HG03575 (cell line): ENCODE data around the gene ZSWIM5.
"Not testable (repeated sequence)": the region's sequence is repeated elsewhere in the genome, so short reads cannot be mapped to it uniquely, and the experiment has no call there.

Experiments used
- ATAC-seq: cut with Tn5 transposase; IDR thresholded peaks from one replicate; pipeline ENCODE4 v1.9.1; 2021; ENCODE audit not compliant: unreplicated experiment, insufficient number of reproducible peaks, low FRiP score; ENCODE audit errors: extremely low read depth

Gene ZSWIM5

DNA sequence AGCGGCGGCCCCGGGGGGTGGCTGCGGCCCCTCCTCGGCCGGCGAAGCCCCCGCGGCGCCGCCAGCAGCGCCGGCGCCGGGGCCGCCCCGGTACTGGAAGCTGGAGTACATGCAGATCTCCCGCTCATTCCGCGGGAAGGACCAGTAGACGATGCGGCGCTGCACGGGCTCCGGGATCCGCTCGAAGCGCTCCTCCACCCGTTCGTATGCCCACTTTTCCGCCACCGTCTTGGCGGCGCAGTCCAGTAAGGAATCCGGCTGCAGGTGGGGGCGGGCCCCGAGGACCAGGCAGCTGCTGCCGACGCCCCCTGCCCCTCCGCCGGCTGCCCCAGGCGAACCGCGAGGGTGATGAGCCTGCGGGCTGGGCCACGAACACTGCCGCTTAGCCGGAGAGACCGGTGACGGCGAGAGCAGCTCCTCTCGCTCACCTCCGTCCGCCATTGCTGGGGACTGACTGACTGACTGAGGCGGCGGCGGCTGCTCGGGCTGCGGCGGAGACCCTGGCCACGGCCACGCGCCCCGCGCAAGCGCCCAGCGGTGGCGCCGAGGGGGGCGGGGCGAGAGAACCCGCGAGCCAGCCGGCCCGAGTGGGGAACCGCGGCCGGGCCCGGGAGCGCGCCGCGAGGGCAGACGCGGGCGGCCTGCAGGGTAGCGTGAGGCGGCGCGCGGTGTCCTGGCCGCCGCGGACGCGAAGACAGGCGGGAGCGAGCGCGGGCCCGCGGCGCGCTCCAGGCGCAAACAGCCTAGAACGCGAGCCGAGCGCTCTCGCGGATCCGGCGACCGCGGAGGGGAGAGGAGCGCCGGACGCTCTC, at the start of gene ZSWIM5:
Gene ZSWIM5 (minus strand): TSS at position 696 of the 812 bp plus-strand sequence. CDS start 255 bp downstream, at position 441.
- ATAC-seq: no peak

DNA sequence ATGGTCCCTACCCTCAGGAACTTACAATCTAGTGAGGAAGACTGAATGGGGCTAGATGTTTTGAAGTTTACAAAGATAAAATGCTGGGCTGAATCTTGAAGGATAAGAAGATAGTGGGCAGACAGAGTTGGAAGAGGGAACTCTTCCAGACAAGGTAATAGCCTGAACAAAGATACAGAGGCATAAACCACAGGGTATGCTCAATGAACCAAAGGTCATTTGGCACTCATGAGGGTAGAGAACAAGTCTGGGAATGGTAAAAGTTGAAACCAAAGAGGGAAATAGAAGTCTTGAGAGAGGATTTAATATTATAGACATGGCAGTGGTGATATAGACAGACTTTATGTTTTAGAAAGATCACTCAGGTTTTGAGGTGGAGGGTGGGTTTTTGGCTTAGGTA, 48.1 kb upstream of the ZSWIM5 start:
- ATAC-seq: no peak

DNA sequence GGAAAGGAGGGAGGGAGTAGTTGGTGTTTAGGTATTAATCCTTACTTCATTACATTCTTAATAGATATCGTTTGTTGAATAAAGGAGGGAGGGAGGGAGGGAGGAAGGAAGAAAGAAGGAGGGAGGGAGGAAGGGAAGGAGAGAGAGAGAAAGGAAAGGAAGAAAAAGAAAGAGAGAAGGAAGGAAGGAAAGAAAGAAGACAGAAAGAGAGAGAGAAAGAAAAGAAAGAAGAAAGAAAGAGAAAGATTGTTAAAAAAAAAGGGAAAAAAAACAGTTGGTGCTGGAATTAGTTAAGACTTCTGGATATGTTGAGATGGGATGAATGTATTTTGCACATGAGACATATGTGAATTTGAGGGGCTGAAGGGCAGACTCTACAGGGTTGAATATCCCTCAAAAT, 44.1 kb upstream of the ZSWIM5 start:
- no peak for ATAC-seq

DNA sequence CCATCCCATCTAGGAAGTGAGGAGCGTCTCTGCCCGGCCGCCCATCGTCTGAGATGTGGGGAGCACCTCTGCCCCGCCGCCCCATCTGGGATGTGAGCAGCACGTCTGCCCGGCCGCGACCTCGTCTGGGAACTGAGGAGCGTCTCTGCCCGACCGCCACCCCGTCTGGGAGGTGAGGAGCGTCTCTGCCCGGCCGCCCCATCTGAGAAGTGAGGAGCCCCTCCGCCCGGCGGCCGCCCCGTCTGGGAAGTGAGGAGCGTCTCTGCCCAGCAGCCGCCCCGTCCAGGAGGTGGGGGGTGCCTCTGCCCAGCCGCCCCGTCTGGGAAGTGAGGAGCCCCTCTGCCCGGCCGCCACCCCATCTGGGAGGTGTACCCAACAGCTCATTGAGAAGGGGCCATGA, 41.6 kb upstream of the ZSWIM5 start:
- not testable (repeated sequence) for ATAC-seq

DNA sequence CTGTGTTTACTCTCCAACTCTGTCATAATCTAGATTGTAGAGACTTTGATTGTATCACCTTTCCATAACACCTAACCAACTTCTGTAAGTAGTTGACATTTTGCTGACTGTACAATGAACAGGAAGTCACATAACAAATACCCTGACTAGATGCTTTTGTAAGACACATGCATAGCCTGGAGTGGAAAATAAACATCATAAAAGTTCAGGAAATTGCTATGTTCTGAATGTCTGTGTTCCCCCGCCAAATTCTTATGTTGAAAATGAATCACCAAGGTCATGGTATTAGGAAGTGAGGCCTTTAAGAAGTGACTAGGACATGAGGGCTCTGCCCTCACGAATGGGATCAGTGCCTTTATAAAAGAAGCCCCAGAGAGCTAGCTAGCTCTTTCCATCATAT, 40.4 kb upstream of the ZSWIM5 start:
- ATAC-seq: no peak

DNA sequence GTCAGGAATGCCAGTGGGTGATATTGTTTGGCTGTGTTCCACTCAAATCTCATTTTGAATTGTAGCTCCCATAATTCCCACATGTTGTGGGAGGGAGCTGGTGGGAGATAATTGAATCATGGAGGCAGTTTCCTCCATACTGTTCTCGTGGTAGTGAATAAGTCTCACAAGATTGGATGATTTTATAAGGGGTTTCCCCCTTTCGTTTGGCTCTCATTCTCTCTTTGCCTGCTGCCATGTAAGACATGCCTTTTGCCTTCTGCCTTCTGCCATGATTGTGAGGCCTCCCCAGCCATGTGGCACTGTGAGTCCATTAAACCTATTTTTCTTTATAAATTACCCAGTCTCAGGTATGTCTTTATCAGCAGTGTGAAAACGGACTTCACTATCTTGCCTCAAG, 40.0 kb upstream of the ZSWIM5 start:
- not testable (repeated sequence) for ATAC-seq

DNA sequence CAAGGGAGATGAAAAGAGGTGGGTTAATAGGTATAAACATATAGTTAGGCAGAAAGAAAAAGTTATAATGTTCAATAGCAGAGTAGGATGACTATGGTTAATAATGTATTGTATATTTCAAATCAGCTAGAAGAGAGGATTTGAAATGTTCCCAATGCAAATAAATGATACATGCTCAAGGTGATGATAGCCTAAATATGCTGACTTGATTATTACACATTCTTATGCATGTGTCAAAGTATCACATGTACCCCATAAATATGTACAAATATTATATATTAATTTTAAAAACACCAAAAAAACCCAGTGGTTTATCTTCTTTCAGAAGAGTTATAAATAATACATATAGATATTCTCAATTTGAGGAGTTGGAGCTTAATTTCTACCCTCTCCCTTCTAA, 38.3 kb upstream of the ZSWIM5 start:
- no peak for ATAC-seq

DNA sequence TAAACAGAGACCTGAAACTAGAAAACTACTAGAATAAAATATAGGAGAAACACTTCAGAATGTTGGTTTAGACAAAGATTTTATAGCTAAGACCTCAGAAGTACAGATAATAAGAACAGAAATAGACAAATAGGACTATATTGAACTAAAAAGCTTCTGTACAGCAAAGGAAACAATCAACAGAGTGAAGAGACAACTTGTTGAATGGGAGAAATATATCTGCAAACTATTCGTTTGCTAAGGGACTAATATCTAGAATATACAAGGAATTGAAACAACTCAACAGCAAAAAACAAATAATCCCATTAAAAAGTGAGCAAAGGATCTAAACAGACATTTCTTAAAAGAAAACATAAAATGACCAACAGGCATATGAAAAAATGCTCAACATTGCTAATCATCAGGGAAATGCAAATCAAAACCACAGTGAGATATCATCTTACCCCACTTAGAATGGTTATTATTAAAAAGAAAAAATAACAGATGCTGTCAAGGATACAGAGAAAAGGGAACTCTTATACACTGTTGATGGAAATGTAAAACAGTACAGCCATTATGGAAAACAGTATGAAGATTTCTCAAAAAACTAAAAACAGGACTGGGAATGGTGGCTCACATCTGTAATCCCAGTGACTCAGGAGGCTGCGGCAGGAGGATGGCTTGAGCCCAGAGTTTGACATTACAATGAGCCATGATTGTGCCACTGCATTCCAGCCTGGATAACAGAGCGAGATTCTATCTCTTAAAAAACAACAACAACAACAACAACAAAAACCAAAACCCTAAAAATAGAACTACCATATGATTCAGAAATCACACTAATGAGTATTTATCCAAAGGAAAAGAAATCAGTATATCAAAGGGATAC, 37.3 kb upstream of the ZSWIM5 start:
- ATAC-seq: no peak

DNA sequence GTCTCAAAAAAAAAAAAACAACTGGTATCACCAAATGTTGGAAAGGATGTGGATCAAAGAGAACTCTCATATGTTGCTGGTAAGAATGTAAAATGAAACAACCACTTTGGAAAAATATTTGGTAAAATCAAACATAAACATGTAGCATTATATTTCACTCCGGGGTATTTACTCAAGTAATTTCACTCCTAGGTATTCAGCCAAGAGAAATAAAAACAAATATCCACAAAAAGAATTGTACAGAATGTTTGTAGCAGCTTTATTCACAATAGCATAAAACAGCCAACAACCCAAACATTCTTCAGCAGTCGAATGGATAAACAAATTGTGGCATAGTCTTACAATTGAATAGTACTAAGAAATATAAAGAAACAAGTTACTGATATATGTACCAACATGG, 32.4 kb upstream of the ZSWIM5 start:
- ATAC-seq: no peak

DNA sequence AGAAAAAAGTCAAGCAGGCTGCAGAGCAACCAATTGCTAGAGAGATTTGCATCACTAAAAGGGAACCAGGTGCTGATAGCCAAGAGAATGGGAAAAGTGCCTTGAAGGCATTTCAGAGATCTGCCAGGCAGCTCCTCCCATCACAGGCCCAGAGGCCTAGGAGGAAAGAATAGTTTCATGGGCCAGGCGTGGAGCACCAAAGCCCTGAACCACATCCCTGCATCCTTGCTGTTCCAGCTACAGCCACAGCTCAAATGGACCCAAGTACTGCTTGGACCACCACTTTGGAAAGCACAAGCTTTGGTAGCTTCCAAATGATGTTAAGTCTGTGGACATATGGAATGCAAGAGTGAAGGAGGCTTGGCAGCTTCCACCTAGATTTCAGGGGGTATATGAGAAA, 29.7 kb upstream of the ZSWIM5 start:
- no peak for ATAC-seq

DNA sequence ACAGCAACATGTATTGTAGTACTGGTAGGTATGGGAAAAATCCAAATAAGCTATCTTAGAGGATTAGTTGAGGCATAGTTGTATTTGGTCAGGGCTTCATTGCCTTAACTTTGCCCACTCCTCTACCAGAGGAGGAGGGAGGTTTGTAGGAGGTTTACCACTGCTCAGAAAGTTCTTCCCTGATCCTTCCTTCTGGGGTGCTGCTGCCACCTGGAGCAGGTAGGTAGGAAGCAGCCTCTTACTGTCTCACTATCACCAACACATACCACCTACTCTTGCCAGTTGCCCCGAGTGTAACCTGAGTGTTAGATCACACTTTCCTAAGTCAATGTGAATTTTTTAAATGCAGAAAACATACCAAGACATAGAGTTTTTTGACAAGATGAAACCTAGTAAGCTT, 24.1 kb upstream of the ZSWIM5 start:
- ATAC-seq: no peak

DNA sequence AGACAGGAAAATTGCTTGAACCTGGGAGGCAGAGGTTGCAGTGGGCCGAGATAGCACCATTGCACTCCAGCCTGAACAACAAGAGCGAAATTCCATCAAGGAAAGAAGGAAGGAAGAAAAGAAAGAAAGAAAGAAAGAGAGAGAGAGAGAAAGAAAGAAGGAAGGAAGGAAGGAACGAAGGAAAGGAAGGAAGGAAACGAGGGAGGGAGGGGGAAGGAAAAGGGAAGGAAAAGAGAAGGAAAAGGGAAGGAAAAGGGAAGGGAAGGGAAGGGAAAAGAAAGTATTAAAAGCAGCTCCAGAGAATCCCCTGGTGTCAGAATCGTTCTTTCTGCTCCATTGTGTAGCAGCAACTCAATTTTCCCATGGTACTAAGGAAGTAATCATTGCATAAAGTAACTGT, 19.2 kb upstream of the ZSWIM5 start:
- ATAC-seq: no peak

DNA sequence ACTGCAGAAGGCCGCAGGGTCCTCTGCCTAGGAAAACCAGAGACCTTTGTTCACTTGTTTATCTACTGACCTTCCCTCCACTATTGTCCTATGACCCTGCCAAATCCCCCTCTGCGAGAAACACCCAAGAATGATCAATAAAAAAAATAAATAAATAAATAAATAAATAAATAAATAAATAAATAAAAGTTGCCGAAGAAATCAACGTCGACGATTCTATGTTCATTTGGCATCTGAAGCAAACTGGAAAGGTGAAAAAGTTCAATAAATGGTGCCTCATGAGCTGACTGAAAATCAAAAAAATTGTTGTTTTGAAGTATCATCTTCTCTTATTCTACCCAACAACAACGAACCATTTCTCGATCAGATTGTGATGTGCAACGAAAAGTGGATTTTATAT, 17.3 kb upstream of the ZSWIM5 start:
- ATAC-seq: not testable (repeated sequence)

DNA sequence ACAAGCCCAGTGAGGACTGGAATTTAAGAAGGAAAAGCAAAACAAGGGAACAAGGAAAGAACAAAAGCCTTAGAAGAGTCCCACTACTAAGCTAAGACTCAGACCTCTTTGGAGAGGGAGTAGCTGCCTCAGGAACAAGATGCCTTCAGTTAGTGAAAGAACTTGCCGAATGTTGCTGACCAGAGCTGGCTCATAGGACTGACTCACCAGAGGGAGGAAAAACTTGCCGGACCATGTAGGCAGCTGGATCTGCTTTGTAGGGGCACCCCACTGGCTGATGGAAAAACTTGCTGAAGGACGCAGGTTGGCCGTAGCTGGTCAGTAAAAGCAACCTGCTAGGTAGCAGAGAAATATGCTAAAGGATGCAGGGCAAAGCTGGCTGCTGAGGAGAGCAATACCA, 15.3 kb upstream of the ZSWIM5 start:
- ATAC-seq: no peak

DNA sequence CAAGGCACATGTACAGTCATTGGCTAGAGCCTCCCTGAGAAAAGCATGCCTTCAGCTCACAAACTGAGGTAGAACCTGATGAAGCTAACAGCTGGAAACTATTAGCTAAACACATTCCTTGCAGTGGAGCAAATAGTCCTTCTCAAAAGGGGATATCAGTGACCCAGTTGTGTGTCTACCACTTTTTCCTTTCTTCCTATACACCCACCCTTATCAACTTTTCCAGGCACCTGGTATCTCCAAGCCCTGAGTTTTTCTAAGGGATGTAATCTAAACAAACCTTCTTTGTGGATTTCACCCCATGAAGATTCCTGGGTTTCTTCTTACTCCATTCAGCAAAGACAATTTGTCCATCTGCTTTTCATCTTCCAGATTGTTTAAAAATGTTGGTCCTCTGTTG, 10.5 kb upstream of the ZSWIM5 start:
- no peak for ATAC-seq

DNA sequence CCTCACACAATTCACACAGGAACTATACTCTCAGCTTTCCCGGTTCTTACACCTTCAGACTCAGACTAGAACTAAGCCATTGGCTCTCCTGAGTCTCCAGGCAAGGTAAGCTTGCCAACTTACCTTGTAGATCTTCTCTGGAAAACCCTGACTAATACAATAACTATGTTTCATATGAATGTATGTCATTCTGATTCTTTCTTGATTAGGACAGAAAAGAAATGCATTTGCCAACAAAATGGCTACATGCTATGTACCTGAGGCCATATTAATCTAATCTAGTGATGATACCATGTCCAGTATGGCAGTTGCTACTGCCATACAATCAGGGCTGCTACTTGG, 9.8 kb upstream of the ZSWIM5 start:
- ATAC-seq: no peak

DNA sequence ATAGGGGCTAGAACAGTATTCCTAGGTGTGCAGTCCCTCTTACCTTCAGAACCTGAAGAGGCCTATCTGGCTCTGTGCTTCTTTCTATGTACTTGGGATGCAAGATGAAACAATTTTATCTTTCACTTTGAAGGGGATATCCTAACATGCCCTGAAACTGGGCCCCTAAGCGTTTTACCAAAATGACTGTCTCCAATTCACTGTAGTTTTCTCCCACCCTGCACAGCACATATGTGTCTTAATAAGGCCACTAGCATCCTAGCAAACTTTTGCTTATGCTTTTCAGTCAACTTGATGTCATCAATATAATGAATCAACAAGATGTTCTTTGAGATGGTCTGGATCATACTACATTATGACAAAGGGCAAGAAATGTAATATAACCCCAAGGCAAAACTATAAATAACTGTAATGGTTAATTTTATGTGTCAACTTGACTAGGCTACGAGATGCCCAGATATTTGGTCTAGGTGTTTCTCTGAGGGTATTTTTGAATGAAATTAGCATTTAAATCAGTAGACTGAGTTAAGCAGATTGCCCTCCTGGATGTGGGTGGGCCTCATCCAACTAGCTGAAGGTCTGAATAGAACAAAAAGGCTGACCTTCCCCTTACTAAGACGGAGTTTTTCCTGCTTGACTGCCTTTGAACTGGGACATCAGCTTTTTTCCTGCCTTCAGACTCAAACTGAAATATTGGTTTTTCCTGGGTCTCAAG, 9.2 kb upstream of the ZSWIM5 start:
- ATAC-seq: no peak

DNA sequence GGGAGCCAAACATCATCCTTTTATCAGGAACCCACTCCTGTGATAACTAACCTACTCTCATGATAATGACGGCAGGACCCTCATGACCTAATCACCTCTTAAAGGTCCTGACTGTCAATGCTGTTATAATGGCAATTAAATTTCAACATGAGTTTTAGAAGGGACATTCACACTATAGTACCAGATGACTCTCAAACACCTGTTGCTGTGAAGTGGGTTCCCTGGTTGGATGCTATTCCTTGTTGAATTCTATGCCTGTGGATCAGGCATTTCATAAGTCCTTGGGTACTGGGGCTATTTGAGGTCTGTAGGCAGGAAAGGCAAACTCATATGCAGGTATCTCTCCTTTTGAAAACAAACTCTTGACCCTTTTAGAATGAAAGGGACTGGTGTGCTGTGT, 7.5 kb upstream of the ZSWIM5 start:
- ATAC-seq: no peak

DNA sequence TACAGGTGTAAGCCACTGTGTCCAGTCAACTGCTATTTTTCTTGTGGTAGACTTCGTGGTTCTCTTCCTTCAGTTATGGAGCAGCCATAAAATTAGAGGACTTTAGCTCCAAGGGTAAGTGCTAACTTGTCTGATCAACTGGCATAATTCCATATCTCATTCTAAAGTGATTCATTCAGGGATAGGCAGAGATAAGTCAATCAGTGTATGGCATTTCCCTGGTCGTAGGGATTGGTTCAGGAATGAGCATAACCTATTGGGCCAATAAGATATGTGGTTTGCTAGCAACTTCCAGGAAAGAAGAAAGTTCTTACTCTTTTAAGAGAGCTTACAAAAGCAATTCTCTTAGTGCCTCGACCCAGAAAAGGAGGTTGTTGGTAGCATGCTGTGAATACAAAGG, 4.7 kb upstream of the ZSWIM5 start:
- ATAC-seq: no peak
